ENCODE measurements around the gene VEGFC.

DNA sequence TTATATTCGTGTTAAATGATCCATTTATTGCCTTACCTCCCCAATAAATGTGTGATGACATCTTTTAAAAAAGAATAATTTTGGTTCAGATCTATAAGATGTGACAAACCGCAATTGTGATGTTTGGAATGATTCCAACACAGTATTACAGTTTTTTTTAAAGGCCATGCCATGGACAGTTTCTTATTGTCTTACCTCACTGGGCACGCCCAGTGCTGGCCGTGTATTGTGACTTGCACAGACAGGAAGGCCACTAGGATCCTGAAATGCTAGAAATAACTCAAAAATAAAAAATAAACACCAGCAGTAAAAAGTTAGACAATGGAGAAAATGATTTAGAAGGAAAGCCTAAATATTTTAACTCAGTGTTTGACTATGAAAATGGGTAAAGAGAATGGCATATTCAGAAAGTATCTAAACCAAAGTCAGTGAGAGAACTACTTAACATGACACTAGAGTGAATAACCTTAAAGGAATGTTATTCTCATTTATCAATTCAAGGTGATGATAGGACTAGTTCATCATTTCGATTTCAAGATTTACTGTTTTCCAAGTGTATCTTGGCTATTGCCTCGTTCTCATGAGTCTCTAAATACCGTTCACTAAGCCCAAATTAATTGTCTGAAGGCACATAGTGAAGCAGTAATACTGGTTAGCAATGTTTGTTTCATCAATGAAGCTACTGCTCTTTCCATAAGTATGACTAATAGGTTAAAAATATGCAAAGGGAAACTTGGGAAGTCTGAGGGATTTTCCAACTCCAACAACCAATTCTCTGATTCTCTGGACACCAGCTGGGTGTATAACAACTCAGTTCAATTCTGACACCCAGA lies 46.1 kb upstream of the VEGFC start:
- TF ChIP-seq RELA (IDR thresholded peaks at IDR 0.05; ENCODE audit: borderline replicate concordance, partially characterized antibody) (no peak), RUNX3 (IDR thresholded peaks at IDR 0.05; ENCODE audit: low read length) (no peak), POLR2A (IDR thresholded peaks at IDR 0.05; ENCODE audit: low read depth, low read length) (no peak), EP300 (IDR thresholded peaks at IDR 0.05; ENCODE audit: borderline replicate concordance in 1 of 2, control insufficient read depth in 1 of 2, low read depth in 2 of 2, low read length in 2 of 2) (no peak), PML (IDR thresholded peaks at IDR 0.05; ENCODE audit: low read length) (no peak), FOXM1 (IDR thresholded peaks at IDR 0.05; ENCODE audit: low read depth, low read length) (no peak), LARP7 (IDR thresholded peaks at IDR 0.05) (no peak)
- TF ChIP-seq, protein P1, sequence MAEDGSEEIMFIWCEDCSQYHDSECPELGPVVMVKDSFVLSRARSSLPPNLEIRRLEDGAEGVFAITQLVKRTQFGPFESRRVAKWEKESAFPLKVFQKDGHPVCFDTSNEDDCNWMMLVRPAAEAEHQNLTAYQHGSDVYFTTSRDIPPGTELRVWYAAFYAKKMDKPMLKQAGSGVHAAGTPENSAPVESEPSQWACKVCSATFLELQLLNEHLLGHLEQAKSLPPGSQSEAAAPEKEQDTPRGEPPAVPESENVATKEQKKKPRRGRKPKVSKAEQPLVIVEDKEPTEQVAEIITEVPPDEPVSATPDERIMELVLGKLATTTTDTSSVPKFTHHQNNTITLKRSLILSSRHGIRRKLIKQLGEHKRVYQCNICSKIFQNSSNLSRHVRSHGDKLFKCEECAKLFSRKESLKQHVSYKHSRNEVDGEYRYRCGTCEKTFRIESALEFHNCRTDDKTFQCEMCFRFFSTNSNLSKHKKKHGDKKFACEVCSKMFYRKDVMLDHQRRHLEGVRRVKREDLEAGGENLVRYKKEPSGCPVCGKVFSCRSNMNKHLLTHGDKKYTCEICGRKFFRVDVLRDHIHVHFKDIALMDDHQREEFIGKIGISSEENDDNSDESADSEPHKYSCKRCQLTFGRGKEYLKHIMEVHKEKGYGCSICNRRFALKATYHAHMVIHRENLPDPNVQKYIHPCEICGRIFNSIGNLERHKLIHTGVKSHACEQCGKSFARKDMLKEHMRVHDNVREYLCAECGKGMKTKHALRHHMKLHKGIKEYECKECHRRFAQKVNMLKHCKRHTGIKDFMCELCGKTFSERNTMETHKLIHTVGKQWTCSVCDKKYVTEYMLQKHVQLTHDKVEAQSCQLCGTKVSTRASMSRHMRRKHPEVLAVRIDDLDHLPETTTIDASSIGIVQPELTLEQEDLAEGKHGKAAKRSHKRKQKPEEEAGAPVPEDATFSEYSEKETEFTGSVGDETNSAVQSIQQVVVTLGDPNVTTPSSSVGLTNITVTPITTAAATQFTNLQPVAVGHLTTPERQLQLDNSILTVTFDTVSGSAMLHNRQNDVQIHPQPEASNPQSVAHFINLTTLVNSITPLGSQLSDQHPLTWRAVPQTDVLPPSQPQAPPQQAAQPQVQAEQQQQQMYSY (CRISPR knock-in tag; IDR thresholded peaks at IDR 0.05): no peak
- TF ChIP-seq, protein P2, sequence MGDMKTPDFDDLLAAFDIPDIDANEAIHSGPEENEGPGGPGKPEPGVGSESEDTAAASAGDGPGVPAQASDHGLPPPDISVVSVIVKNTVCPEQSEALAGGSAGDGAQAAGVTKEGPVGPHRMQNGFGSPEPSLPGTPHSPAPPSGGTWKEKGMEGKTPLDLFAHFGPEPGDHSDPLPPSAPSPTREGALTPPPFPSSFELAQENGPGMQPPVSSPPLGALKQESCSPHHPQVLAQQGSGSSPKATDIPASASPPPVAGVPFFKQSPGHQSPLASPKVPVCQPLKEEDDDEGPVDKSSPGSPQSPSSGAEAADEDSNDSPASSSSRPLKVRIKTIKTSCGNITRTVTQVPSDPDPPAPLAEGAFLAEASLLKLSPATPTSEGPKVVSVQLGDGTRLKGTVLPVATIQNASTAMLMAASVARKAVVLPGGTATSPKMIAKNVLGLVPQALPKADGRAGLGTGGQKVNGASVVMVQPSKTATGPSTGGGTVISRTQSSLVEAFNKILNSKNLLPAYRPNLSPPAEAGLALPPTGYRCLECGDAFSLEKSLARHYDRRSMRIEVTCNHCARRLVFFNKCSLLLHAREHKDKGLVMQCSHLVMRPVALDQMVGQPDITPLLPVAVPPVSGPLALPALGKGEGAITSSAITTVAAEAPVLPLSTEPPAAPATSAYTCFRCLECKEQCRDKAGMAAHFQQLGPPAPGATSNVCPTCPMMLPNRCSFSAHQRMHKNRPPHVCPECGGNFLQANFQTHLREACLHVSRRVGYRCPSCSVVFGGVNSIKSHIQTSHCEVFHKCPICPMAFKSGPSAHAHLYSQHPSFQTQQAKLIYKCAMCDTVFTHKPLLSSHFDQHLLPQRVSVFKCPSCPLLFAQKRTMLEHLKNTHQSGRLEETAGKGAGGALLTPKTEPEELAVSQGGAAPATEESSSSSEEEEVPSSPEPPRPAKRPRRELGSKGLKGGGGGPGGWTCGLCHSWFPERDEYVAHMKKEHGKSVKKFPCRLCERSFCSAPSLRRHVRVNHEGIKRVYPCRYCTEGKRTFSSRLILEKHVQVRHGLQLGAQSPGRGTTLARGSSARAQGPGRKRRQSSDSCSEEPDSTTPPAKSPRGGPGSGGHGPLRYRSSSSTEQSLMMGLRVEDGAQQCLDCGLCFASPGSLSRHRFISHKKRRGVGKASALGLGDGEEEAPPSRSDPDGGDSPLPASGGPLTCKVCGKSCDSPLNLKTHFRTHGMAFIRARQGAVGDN (IDR thresholded peaks at IDR 0.05): no peak
- TF ChIP-seq, protein P3, sequence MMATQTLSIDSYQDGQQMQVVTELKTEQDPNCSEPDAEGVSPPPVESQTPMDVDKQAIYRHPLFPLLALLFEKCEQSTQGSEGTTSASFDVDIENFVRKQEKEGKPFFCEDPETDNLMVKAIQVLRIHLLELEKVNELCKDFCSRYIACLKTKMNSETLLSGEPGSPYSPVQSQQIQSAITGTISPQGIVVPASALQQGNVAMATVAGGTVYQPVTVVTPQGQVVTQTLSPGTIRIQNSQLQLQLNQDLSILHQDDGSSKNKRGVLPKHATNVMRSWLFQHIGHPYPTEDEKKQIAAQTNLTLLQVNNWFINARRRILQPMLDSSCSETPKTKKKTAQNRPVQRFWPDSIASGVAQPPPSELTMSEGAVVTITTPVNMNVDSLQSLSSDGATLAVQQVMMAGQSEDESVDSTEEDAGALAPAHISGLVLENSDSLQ (IDR thresholded peaks at IDR 0.05): no peak
